Spleen (tissue), 11 donors: Measurements from ENCODE around the gene HOXB9. TPM values are rescaled to one million over a fixed set of nuclear protein-coding genes. Genes with fewer than 3 reads are reported as not detected.

ENCODE experiments used
- DNase-seq: peaks from one replicate; pipeline ENCODE4 v3.0.0-alpha.2; 2020
- H3K27ac ChIP-seq, 8 donors: fragments of 200-600 bp; sonication (generic) in 7 of 8; 1 replicate in 4 of 8; 2 replicates in 4 of 8; pipeline versions ENCODE4 v1.5.0 to v1.8.0; 2016 to 2021; ENCODE audit warnings: inconsistent platforms in 4 of 8, mild to moderate bottlenecking in 4 of 8, moderate library complexity in 1 of 8
- H3K27me3 ChIP-seq, 7 donors: fragments of 200-600 bp; sonication (generic) in 6 of 7; replicated peaks in 1 of 7; 1 replicate in 4 of 7; 2 replicates in 3 of 7; pipeline versions ENCODE4 v1.5.0 to v1.8.0; 2016 to 2021; ENCODE audit warnings: inconsistent platforms in 3 of 7, mild to moderate bottlenecking in 1 of 7
- H3K36me3 ChIP-seq, 6 donors: fragments of 200-600 bp; sonication (generic) in 5 of 6; 1 replicate in 4 of 6; 2 replicates in 2 of 6; pipeline versions ENCODE4 v1.5.0 to v1.8.0; 2016 to 2021; ENCODE audit warnings: inconsistent platforms in 2 of 6
- H3K4me1 ChIP-seq, 6 donors: fragments of 200-600 bp; sonication (generic) in 5 of 6; 1 replicate in 3 of 6; 2 replicates in 3 of 6; pipeline versions ENCODE4 v1.5.0 to v1.8.0; 2016 to 2021; ENCODE audit warnings: inconsistent platforms in 3 of 6
- H3K4me3 ChIP-seq, 8 donors: fragments of 200-600 bp; sonication (generic) in 7 of 8; 1 replicate in 4 of 8; 2 replicates in 4 of 8; pipeline versions ENCODE4 v1.5.0 to v1.8.0; 2016 to 2021; ENCODE audit warnings: inconsistent platforms in 4 of 8, mild to moderate bottlenecking in 4 of 8, moderate library complexity in 2 of 8
- H3K9me3 ChIP-seq, 8 donors: fragments of 200-600 bp; sonication (generic) in 7 of 8; 1 replicate in 4 of 8; 2 replicates in 4 of 8; pipeline versions ENCODE4 v1.5.0 to v1.8.0; 2016 to 2021; ENCODE audit warnings: inconsistent platforms in 4 of 8
- POLR2A ChIP-seq, 3 donors: fragments of 450-650 bp; IDR thresholded peaks; one replicate each; pipeline ENCODE4 v1.5.1; 2017; ENCODE audit warnings: antibody characterized with exemption in 3 of 3, mild to moderate bottlenecking in 1 of 3
- POLR2AphosphoS5 ChIP-seq, 3 donors: sonication (generic); formaldehyde crosslinking; IDR thresholded peaks; one replicate each; pipeline ENCODE4 v1.5.1; 2017; ENCODE audit warnings: antibody characterized with exemption in 3 of 3
- WGBS, 5 donors: extraction: QIAGEN DNeasy Blood & Tissue Kit in 3 of 5; methylation state at CpG; one replicate each; pipeline versions ENCODE4 v1.1.5 to v1.1.7; 2013 to 2018; 5-methylcytosine and 5-hydroxymethylcytosine counted together
- intact Hi-C: fragments of 100-400 bp; cut with DNase I; formaldehyde crosslinking; loops from one replicate; pipeline ENCODE4 v1.15.0; 2023; ENCODE audit warnings: low total_unique reads
- polyA plus RNA-seq, 3 donors: library from polyadenylated mRNA; stranded (reverse); fragments of 200-250 nt; gene quantifications; one replicate each; pipeline ENCODE4 v1.2.1, GENCODE V29; 2013
- total RNA-seq, 7 donors: library from RNA; depleted of rRNA in 3 of 7; stranded (reverse); fragments of >200 nt in 3 of 7; fragmentation: NEBNext Ultra II Directional in 4 of 7; extraction: Animal tissue kit (Norgen Biotek cat#: 25700) in 4 of 7; gene quantifications; one replicate each; pipeline versions ENCODE4 v1.1.0 to v1.2.1, GENCODE V29; 2016 to 2021
- TF ChIP-seq, protein P1 (sequence below), 11 experiments: fragments of 200-600 bp in 7 of 11; fragments of 450-650 bp in 4 of 11; sonication (generic) in 4 of 11; IDR thresholded peaks in 8 of 11; conservative IDR thresholded peaks in 3 of 11; 1 replicate in 7 of 11; 2 replicates in 4 of 11; pipeline versions ENCODE4 v1.4.0 to v1.8.0; 2016 to 2021; ENCODE audit warnings: antibody characterized with exemption in 11 of 11, inconsistent platforms in 4 of 11, mild to moderate bottlenecking in 1 of 11
- donor health status: healthy with polysubstance abuse.
- donor health status: DM: no; HTN: no; CAD: no; lungs with moderate emphysema.
- donor health status: DM: no; HTN: no; CAD: no.
- donor health status: Bipolar disorder and iron deficiency.
- donor health status: healthy.
- donor health status: DM: no; HTN: no; CAD: no.
- donor health status: DM: yes; HTN: yes; CAD: no.

The HOXB9 gene
- total and polyA plus RNA-seq, 10 donors: 0.10 to 0.50 (median 0.42) TPM; not detected in 5

DNA sequence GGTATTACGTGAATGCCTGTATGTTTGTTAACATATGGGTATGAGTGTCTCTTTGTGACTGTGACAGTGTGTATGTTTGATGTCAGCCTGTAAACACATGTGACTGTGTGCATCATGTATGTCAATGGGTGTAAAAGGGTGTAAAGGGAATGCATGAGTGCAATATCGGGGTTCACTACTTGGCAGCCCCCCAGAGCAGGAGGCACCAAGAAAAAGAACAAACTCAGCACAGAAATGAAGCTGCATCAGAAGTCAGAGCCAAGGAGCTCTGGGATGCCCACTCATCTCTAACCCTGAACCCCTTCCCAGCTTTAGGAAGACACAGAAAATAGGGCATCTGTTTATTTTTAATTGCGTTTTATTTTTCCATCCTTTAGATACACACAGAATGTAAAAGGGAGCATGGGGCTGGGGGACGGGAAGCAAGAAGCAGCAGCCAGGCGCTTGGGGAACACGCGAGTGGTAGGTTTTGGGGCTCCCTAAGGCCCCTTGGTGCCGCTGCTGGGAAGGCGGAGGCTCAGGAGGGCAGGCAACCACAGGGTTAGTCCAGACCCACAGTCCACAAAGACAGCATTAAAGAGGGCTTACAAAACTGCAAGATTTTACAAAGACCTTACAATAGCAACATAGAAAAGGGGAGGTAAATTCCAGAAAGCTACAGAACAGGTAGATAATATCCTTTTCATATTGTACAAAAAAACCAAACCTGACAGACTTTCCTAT lies 19.1 kb downstream of the HOXB9 start:
- 88 to 96% (median 95%) methylated on average over 9 of the region's 9 CpGs for WGBS, 5 donors
- Histone ChIP-seq H3K4me3 (no peak overlapping the region), H3K9me3 (no peaks in the 10 kb centered on the region), H3K27me3 (peaks cover 0 to 100% (median 78%) of the 10 kb centered on the region in 7 donors), H3K4me1 (peaks cover 12 to 56% (median 31%) of the 10 kb centered on the region in 6 donors), H3K27ac (no peak overlapping the region), H3K36me3 (no peaks in the 10 kb centered on the region)
- TF ChIP-seq, protein P1, sequence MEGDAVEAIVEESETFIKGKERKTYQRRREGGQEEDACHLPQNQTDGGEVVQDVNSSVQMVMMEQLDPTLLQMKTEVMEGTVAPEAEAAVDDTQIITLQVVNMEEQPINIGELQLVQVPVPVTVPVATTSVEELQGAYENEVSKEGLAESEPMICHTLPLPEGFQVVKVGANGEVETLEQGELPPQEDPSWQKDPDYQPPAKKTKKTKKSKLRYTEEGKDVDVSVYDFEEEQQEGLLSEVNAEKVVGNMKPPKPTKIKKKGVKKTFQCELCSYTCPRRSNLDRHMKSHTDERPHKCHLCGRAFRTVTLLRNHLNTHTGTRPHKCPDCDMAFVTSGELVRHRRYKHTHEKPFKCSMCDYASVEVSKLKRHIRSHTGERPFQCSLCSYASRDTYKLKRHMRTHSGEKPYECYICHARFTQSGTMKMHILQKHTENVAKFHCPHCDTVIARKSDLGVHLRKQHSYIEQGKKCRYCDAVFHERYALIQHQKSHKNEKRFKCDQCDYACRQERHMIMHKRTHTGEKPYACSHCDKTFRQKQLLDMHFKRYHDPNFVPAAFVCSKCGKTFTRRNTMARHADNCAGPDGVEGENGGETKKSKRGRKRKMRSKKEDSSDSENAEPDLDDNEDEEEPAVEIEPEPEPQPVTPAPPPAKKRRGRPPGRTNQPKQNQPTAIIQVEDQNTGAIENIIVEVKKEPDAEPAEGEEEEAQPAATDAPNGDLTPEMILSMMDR (IDR thresholded peaks at IDR 0.05 in 8 of 11, conservative IDR thresholded peaks at IDR 0.05 in 3 of 11): no peak
- TF ChIP-seq POLR2AphosphoS5 (IDR thresholded peaks at IDR 0.05) (no peak), POLR2A (IDR thresholded peaks at IDR 0.05) (no peak)
- no peak for DNase-seq
- intact Hi-C loops: no loop called here

DNA sequence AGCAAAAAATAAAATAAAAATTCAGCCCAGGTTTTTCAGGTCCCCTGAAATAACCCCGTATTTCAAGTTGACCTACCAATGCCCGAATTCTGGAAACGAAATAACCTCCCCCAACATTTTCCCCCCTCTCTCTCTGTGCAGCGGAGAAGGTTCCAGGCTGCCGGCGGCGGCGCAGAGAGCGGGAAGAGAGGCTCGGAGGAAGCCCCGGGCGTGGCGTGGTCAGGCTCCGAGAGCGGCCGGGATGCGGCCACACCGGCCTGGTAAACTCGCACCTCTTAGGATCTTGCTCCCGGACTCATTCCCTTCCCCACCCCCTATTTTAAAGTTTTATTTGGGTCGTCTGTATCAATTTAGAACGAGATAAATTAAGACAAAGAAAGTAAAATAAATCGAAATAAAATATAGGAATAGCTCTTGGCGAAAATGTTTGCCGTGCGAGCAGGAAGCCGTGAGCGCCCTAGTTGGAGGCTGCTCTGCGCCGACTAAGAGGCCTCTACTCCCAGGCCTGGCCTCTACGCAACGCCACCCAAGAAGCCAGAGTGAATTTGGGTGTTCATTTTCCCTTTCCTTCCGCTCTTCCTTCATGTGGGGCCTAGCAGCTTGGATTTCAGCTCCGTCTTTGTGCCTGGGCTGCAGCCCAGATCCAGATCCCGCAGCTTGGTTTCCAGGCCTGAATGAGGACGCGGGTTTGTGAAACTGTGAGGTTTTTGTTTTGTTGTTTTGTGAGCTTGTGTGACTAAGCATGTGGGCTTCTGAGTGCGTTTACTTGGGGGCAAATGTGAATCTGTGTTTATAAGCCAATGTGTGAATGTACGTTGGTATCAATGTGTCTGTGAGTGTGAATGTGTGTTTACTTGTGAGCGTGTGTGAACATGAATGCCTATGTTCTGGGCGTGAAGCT lies 19.9 kb downstream of the HOXB9 start:
- peaks cover 0 to 100% (median 78%) of the 10 kb centered on the region in 7 donors for H3K27me3 ChIP-seq
- H3K27ac ChIP-seq: no peak overlapping the region
- TF ChIP-seq POLR2A (IDR thresholded peaks at IDR 0.05) (no peak), POLR2AphosphoS5 (IDR thresholded peaks at IDR 0.05) (peak in 1 of 3 donors; percentile 6)
- TF ChIP-seq, protein P1 (IDR thresholded peaks at IDR 0.05 in 8 of 11, conservative IDR thresholded peaks at IDR 0.05 in 3 of 11): no peak
- no peaks in the 10 kb centered on the region for H3K36me3 ChIP-seq
- intact Hi-C loops: no loop called here
- no peaks in the 10 kb centered on the region for H3K9me3 ChIP-seq
- H3K4me3 ChIP-seq: no peak overlapping the region
- WGBS, 5 donors: 83 to 90% (median 86%) methylated on average over 41 of the region's 41 CpGs
- DNase-seq: peak; percentile 49
- H3K4me1 ChIP-seq: peaks cover 8 to 55% (median 26%) of the 10 kb centered on the region in 6 donors

DNA sequence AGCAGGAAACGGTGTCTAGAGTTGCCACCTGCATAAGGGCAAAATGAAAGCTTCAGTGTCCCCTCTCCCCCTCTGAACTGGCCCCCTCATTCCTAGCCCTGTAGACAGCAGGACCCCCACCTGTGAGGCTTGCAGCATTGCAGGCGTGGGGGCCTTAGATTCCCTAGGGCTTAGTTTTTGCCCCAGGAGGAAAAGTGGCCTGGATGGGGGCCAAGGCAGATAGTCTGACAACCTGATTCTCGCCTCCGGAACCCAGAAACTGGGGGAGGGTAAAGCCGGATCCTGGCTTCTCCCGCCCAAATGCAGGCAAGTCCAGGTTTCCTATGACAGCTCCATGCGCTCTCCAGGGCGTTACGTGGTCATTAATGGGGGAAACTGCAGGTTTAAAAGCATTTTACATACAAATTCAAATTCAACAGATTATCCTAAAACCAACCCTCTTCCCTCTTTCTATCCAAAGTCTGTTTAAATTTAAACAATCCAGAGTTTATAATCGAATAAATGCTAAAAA lies 20.7 kb downstream of the HOXB9 start:
- H3K27me3 ChIP-seq: peaks cover 0 to 100% (median 73%) of the 10 kb centered on the region in 7 donors
- peak; percentile 42 for DNase-seq
- no peaks in the 10 kb centered on the region for H3K36me3 ChIP-seq
- H3K4me3 ChIP-seq: peak overlapping the region in 1 of 8 donors; percentile 62
- intact Hi-C loops: no loop called here
- H3K4me1 ChIP-seq: peaks cover 7 to 47% (median 20%) of the 10 kb centered on the region in 6 donors
- TF ChIP-seq POLR2A (IDR thresholded peaks at IDR 0.05): no peak
- TF ChIP-seq POLR2AphosphoS5 (IDR thresholded peaks at IDR 0.05): no peak
- TF ChIP-seq, protein P1 (IDR thresholded peaks at IDR 0.05 in 8 of 11, conservative IDR thresholded peaks at IDR 0.05 in 3 of 11): no peak
- no peak overlapping the region for H3K27ac ChIP-seq
- H3K9me3 ChIP-seq: no peaks in the 10 kb centered on the region
- 71 to 83% (median 78%) methylated on average over 10 of the region's 10 CpGs for WGBS, 5 donors
